ENCODE data around the gene NINJ2. TPM values are rescaled to one million over a fixed set of nuclear protein-coding genes. Genes with fewer than 3 reads are reported as not detected.

NINJ2 gene
- total and polyA plus RNA-seq, 7 donors = 11.8 to 66.6 (median 33.1) TPM

- H3K9me3 ChIP-seq = no peaks in the 10 kb centered on the region
- no peaks in the 10 kb centered on the region for H3K27me3 ChIP-seq (ENCODE audit: insufficient read depth in 3 of 3, low read length in 2 of 3)
- H3K4me1 ChIP-seq = no peaks in the 10 kb centered on the region
- DNase-seq (no peak), ATAC-seq (no peak)
- no peaks in the 10 kb centered on the region for H3K36me3 ChIP-seq (ENCODE audit: insufficient read depth in 1 of 2, low read depth in 1 of 2)
- H3K4me3 ChIP-seq = no peak overlapping the region
- 86 to 91% (median 88%) methylated on average over 12 of the region's 12 CpGs for WGBS, 3 donors
- TF ChIP-seq, protein P1, sequence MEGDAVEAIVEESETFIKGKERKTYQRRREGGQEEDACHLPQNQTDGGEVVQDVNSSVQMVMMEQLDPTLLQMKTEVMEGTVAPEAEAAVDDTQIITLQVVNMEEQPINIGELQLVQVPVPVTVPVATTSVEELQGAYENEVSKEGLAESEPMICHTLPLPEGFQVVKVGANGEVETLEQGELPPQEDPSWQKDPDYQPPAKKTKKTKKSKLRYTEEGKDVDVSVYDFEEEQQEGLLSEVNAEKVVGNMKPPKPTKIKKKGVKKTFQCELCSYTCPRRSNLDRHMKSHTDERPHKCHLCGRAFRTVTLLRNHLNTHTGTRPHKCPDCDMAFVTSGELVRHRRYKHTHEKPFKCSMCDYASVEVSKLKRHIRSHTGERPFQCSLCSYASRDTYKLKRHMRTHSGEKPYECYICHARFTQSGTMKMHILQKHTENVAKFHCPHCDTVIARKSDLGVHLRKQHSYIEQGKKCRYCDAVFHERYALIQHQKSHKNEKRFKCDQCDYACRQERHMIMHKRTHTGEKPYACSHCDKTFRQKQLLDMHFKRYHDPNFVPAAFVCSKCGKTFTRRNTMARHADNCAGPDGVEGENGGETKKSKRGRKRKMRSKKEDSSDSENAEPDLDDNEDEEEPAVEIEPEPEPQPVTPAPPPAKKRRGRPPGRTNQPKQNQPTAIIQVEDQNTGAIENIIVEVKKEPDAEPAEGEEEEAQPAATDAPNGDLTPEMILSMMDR (IDR thresholded peaks at IDR 0.05) = no peak
- H3K27ac ChIP-seq = no peak overlapping the region
- intact Hi-C loops (cut with DNase I) = loop anchor here (10.0 kb wide), 2 partner anchors 532 to 1022 kb away; no protein-coding TSS in a partner anchor
Measured at GRCh38 chr12:562634-563033, 100.6 kb downstream of the NINJ2 start.

DNA sequence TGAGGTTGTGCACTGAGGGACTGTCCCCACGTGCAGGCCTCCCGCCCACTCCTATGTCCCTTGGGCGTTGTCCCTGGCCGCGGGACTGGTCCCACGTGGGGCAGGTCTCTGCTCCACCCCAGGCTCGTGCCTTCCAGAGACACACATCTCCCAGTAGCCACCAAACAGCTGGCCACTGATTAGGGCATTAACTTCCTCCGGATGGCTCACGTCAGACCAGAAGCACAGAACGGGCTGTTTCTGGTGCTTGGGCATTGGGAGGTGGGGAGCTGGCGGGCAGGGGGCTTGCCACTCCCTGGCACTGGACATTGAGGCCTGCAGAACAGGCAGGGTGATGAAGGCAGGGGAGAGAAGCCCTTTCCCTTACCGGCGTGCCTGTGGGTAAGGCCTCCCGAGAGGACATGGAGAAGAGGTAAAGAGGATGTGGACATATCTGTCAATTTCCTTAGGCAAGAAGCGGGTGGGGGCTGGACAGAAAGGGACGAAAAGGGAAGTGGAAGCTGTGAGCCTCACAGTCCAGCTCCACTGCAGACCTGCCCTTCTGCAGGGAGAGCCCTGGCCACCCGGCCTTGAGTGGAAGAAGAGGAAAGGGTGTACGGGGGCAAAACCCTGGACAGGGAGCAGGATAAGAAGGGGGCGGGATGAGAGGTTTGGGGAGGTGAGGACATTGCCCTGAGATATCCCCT lies 101.2 kb downstream of the NINJ2 start:
- Histone ChIP-seq H3K27ac (no peak overlapping the region), H3K27me3 (ENCODE audit: insufficient read depth in 3 of 3, low read length in 2 of 3) (no peaks in the 10 kb centered on the region), H3K9me3 (no peaks in the 10 kb centered on the region), H3K4me1 (no peaks in the 10 kb centered on the region), H3K4me3 (peak overlapping the region; percentile 36), H3K36me3 (ENCODE audit: insufficient read depth in 1 of 2, low read depth in 1 of 2) (no peaks in the 10 kb centered on the region)
- DNase-seq (peak; percentile 59 to 78), ATAC-seq (peak; percentile 9 to 42 (median 34))
- intact Hi-C loops (cut with DNase I) = loop anchor here (10.0 kb wide), 2 partner anchors 533 to 1023 kb away; no protein-coding TSS in a partner anchor
- TF ChIP-seq, protein P1 (IDR thresholded peaks at IDR 0.05) = no peak
- 50 to 63% (median 62%) methylated on average over 19 of the region's 19 CpGs for WGBS, 3 donors

DNA sequence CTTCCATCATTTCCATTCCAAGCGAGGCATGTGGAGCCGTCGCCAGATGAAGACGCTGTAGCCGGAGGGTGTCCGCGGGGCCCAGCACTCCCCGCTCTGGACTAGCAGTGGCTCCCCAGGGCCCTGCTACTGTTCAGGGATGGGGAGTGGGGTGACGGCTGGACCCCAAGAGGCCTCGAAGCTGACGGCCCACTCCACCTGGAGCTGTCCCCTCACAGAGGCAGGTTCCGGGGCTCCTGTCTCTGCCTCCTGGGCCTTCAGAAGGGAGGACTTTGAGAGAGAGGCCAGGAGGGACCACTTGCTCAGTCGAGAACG lies 101.9 kb downstream of the NINJ2 start:
- H3K27ac ChIP-seq = no peak overlapping the region
- TF ChIP-seq, protein P1 (IDR thresholded peaks at IDR 0.05) = no peak
- DNase-seq = no peak
- no peak for ATAC-seq
- WGBS, 3 donors = 58 to 76% (median 73%) methylated on average over 14 of the region's 14 CpGs
- H3K27me3 ChIP-seq (ENCODE audit: insufficient read depth in 3 of 3, low read length in 2 of 3) = no peaks in the 10 kb centered on the region
- no peaks in the 10 kb centered on the region for H3K36me3 ChIP-seq (ENCODE audit: insufficient read depth in 1 of 2, low read depth in 1 of 2)
- intact Hi-C loops (cut with DNase I) = loop anchor here (10.0 kb wide), 2 partner anchors 533 to 1023 kb away; no protein-coding TSS in a partner anchor
- H3K4me1 ChIP-seq = no peaks in the 10 kb centered on the region
- H3K4me3 ChIP-seq = peak overlapping the region; percentile 36
- H3K9me3 ChIP-seq = no peaks in the 10 kb centered on the region

- H3K36me3 ChIP-seq (ENCODE audit: insufficient read depth in 1 of 2, low read depth in 1 of 2) = no peaks in the 10 kb centered on the region
- DNase-seq (no peak), ATAC-seq (no peak)
- no peaks in the 10 kb centered on the region for H3K27me3 ChIP-seq (ENCODE audit: insufficient read depth in 3 of 3, low read length in 2 of 3)
- no peak overlapping the region for H3K27ac ChIP-seq
- H3K4me3 ChIP-seq = no peak overlapping the region
- H3K4me1 ChIP-seq = no peaks in the 10 kb centered on the region
- H3K9me3 ChIP-seq = no peaks in the 10 kb centered on the region
- TF ChIP-seq, protein P1 (IDR thresholded peaks at IDR 0.05) = no peak
- 58 to 69% (median 58%) methylated on average over 19 of the region's 19 CpGs for WGBS, 3 donors
- intact Hi-C loops (cut with DNase I) = loop anchor here (10.0 kb wide), 2 partner anchors 534 to 1024 kb away; no protein-coding TSS in a partner anchor
Measured at GRCh38 chr12:560691-561390, 102.4 kb downstream of the NINJ2 start.
